Measurements from ENCODE around the gene TBC1D2B.

DNA sequence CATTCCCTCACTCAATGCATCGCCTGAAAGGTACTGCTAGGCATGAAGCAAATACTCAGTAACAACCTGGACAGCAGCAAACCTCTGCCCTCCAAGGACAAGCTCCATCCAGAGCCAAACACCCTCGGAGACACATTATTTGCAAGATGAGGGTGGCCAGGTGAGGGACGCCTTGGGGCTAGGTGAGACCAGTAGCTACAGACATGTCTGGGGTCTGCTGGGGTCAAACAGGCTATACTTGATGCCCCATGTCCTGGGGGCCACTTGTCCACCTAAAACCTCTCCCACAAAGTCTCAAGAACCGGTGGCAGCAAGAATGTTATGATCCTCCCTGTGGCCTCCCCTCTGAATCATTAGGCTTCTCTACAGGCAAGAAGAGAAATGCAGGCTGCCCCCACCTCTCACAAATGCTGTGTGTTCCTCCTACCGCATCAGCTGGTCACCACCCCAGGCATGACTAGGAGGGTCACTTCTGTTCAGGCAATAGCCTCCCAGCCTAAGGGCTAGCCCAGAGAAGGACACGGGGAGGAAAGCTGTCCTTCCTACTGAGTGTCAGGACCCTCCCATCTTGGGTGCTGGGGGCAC, 54.3 kb downstream of the TBC1D2B start:
- TF ChIP-seq, protein P1, sequence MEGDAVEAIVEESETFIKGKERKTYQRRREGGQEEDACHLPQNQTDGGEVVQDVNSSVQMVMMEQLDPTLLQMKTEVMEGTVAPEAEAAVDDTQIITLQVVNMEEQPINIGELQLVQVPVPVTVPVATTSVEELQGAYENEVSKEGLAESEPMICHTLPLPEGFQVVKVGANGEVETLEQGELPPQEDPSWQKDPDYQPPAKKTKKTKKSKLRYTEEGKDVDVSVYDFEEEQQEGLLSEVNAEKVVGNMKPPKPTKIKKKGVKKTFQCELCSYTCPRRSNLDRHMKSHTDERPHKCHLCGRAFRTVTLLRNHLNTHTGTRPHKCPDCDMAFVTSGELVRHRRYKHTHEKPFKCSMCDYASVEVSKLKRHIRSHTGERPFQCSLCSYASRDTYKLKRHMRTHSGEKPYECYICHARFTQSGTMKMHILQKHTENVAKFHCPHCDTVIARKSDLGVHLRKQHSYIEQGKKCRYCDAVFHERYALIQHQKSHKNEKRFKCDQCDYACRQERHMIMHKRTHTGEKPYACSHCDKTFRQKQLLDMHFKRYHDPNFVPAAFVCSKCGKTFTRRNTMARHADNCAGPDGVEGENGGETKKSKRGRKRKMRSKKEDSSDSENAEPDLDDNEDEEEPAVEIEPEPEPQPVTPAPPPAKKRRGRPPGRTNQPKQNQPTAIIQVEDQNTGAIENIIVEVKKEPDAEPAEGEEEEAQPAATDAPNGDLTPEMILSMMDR (IDR thresholded peaks at IDR 0.05) = no peak
- TF ChIP-seq POLR2A (IDR thresholded peaks at IDR 0.05; ENCODE audit: low read depth) = no peak
- no peak for TF ChIP-seq POLR2AphosphoS5 (IDR thresholded peaks at IDR 0.05)
- no peak for TF ChIP-seq EP300 (IDR thresholded peaks at IDR 0.05)

All from esophagus muscularis mucosa (tissue), 4 donors.